GM12878 (cell line): ENCODE results near the gene ZNF827.
A peak's percentile ranks its signal among the peaks of the same experiment; 100 is the strongest.

Experiments used
- EGR1 ChIP-seq, 2 experiments: IDR thresholded peaks; 1 replicate in 1 of 2; 2 replicates in 1 of 2; pipeline ENCODE4 v1.6.1; 2011 to 2012; ENCODE audit warnings: low read depth in 2 of 2, low read length in 2 of 2, borderline replicate concordance in 1 of 2, mild to moderate bottlenecking in 1 of 2, moderate library complexity in 1 of 2
- EZH2 ChIP-seq: IDR thresholded peaks from 2 replicates; pipeline ENCODE4 v1.6.1; 2012; ENCODE audit warnings: low read depth, mild to moderate bottlenecking, control low read depth, inconsistent platforms, low read length, borderline replicate concordance; ENCODE audit not compliant: control insufficient read depth
- GABPA ChIP-seq: IDR thresholded peaks from 2 replicates; pipeline ENCODE4 v1.6.1; 2014; ENCODE audit warnings: antibody characterized with exemption, low read depth, mild to moderate bottlenecking, inconsistent platforms
- POLR2A ChIP-seq: IDR thresholded peaks from 2 replicates; pipeline ENCODE4 v1.6.1; 2011; ENCODE audit warnings: low read depth, mild to moderate bottlenecking, low read length
- POLR2AphosphoS5 ChIP-seq: IDR thresholded peaks from 2 replicates; pipeline ENCODE4 v1.6.1; 2011; ENCODE audit warnings: mild to moderate bottlenecking, low read length, inconsistent platforms
- RAD21 ChIP-seq: IDR thresholded peaks from 2 replicates; pipeline ENCODE4 v1.6.1; 2011; ENCODE audit warnings: mild to moderate bottlenecking, low read depth, low read length, moderate library complexity; ENCODE audit not compliant: insufficient read depth
- RB1 ChIP-seq: fragments of 450-650 bp; formaldehyde crosslinking; IDR thresholded peaks from 2 replicates; pipeline ENCODE4 v1.6.1; 2017; ENCODE audit warnings: mild to moderate bottlenecking, borderline replicate concordance
- STAT1 ChIP-seq: fragments of 450-650 bp; conservative IDR thresholded peaks from 2 replicates; pipeline ENCODE4 v1.6.1; 2014; ENCODE audit warnings: antibody characterized with exemption, mild to moderate bottlenecking
- TAF1 ChIP-seq: IDR thresholded peaks from 2 replicates; pipeline ENCODE4 v1.6.1; 2011; ENCODE audit warnings: mild to moderate bottlenecking, low read depth, low read length, borderline replicate concordance
- TF ChIP-seq, protein P1 (sequence below), 3 experiments: IDR thresholded peaks in 2 of 3; conservative IDR thresholded peaks in 1 of 3; 2 replicates each; pipeline ENCODE4 v1.5.1; 2011; ENCODE audit warnings: low read depth in 3 of 3, low read length in 3 of 3, mild to moderate bottlenecking in 3 of 3, control low read depth in 2 of 3, moderate library complexity in 2 of 3, inconsistent platforms in 1 of 3, mixed read lengths in 1 of 3; ENCODE audit not compliant: control insufficient read depth in 2 of 3, insufficient read depth in 1 of 3; ENCODE audit errors: extremely low read depth in 1 of 3
- TF ChIP-seq, protein P2 (sequence below): fragments of 450-650 bp; IDR thresholded peaks from 2 replicates; pipeline ENCODE4 v1.6.1; 2017; ENCODE audit warnings: mild to moderate bottlenecking
- TF ChIP-seq, protein P3 (sequence below): fragments of 450-650 bp; IDR thresholded peaks from 2 replicates; pipeline ENCODE4 v1.6.1; 2016; ENCODE audit warnings: mild to moderate bottlenecking

DNA sequence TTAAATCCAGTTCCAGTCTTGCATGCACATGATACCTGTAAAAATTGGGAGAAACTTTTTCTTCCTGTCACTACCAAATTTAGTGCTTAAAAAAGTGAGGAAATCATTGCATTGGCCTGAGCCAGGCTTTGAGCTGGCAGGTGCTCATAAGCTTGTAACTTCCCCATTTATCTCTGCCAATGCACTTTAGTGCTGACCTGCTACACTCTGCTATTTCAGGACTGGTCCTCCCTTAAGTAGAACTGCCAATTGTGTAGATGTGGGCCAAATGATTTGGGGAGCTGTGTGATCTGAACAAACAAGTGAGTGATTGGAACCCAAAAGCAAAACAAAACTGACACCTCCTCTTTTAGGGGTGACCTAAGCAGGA lies 51.8 kb downstream of the ZNF827 start:
- no peak for TF ChIP-seq POLR2A
- no peak for TF ChIP-seq TAF1
- TF ChIP-seq RB1, result no peak
- TF ChIP-seq, protein P1, sequence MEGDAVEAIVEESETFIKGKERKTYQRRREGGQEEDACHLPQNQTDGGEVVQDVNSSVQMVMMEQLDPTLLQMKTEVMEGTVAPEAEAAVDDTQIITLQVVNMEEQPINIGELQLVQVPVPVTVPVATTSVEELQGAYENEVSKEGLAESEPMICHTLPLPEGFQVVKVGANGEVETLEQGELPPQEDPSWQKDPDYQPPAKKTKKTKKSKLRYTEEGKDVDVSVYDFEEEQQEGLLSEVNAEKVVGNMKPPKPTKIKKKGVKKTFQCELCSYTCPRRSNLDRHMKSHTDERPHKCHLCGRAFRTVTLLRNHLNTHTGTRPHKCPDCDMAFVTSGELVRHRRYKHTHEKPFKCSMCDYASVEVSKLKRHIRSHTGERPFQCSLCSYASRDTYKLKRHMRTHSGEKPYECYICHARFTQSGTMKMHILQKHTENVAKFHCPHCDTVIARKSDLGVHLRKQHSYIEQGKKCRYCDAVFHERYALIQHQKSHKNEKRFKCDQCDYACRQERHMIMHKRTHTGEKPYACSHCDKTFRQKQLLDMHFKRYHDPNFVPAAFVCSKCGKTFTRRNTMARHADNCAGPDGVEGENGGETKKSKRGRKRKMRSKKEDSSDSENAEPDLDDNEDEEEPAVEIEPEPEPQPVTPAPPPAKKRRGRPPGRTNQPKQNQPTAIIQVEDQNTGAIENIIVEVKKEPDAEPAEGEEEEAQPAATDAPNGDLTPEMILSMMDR (IDR thresholded peaks at IDR 0.05 in 2 of 3, conservative IDR thresholded peaks at IDR 0.05 in 1 of 3; ENCODE audit: control insufficient read depth in 2 of 3, extremely low read depth in 1 of 3, insufficient read depth in 1 of 3, low read depth in 3 of 3, low read length in 3 of 3), result no peak
- TF ChIP-seq, protein P2, sequence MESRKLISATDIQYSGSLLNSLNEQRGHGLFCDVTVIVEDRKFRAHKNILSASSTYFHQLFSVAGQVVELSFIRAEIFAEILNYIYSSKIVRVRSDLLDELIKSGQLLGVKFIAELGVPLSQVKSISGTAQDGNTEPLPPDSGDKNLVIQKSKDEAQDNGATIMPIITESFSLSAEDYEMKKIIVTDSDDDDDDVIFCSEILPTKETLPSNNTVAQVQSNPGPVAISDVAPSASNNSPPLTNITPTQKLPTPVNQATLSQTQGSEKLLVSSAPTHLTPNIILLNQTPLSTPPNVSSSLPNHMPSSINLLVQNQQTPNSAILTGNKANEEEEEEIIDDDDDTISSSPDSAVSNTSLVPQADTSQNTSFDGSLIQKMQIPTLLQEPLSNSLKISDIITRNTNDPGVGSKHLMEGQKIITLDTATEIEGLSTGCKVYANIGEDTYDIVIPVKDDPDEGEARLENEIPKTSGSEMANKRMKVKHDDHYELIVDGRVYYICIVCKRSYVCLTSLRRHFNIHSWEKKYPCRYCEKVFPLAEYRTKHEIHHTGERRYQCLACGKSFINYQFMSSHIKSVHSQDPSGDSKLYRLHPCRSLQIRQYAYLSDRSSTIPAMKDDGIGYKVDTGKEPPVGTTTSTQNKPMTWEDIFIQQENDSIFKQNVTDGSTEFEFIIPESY, result no peak
- TF ChIP-seq STAT1, result no peak
- TF ChIP-seq EGR1 (IDR thresholded peaks at IDR 0.05; ENCODE audit: borderline replicate concordance in 1 of 2, low read depth in 2 of 2, low read length in 2 of 2), result no peak
- no peak for TF ChIP-seq EZH2
- no peak for TF ChIP-seq RAD21
- no peak for TF ChIP-seq GABPA
- TF ChIP-seq, protein P3, sequence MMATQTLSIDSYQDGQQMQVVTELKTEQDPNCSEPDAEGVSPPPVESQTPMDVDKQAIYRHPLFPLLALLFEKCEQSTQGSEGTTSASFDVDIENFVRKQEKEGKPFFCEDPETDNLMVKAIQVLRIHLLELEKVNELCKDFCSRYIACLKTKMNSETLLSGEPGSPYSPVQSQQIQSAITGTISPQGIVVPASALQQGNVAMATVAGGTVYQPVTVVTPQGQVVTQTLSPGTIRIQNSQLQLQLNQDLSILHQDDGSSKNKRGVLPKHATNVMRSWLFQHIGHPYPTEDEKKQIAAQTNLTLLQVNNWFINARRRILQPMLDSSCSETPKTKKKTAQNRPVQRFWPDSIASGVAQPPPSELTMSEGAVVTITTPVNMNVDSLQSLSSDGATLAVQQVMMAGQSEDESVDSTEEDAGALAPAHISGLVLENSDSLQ, result 0 out of 2 replicates have a peak, but pooled peaks have one; percentile 23
- no peak for TF ChIP-seq POLR2AphosphoS5
